A549 treated with AZD9567 at 1 μM for 4 hours (cell line): ENCODE data around the gene ZFP37. TPM values are rescaled to one million over a fixed set of nuclear protein-coding genes. Genes with fewer than 3 reads are reported as not detected.

Experiments
- total RNA-seq: library from RNA; stranded (reverse); fragments of 200-300 nt; extraction: Qiagen RNA extraction; gene quantifications from 5 replicates; pipeline ENCODE4 v1.2.3, GENCODE V29; 2022; ENCODE audit not compliant: insufficient read depth

Gene ZFP37
- 0.85 to 1.5 TPM (median 1.2 TPM) in 5 replicates for total RNA-seq

GRCh38 chr9:113056191-113057106 lies at the start of gene ZFP37:
Gene ZFP37, minus strand, starts transcription at chr9:113056724. Its CDS starts 36 bp downstream, at chr9:113056688.

GRCh38 chr9:113011911-113012381 lies 44.6 kb downstream of the ZFP37 start, which contains the start of gene ZNF883:
Gene ZNF883, minus strand, starts transcription at chr9:113012192.

Other genes with a start within 250 kb of the ZFP37 start
- not detected in 5 replicates for gene SLC46A2, start 165.8 kb downstream of the ZFP37 start, total RNA-seq
- gene ZNF883, start 44.5 kb downstream of the ZFP37 start, total RNA-seq: 0.73 to 0.79 TPM (median 0.78 TPM) in 4 of 5 replicates, not detected in the other
- gene SLC31A2, start 94.3 kb upstream of the ZFP37 start, total RNA-seq: 5.7 to 7.5 TPM (median 7.2 TPM) in 5 replicates
- 17.0 to 19.0 TPM (median 17.7 TPM) in 5 replicates for gene FKBP15, start 164.6 kb upstream of the ZFP37 start, total RNA-seq
- 19.0 to 26.2 TPM (median 19.7 TPM) in 5 replicates for gene SLC31A1, start 164.8 kb upstream of the ZFP37 start, total RNA-seq
- gene CDC26, start 218.8 kb upstream of the ZFP37 start, total RNA-seq: 42.6 to 60.9 TPM (median 45.5 TPM) in 5 replicates
- 53.9 to 59.4 TPM (median 56.7 TPM) in 5 replicates for gene PRPF4, start 218.9 kb upstream of the ZFP37 start, total RNA-seq
- gene RNF183, start 246.7 kb upstream of the ZFP37 start, total RNA-seq: 0.17 to 0.21 TPM in 2 of 5 replicates, not detected in the others